Dermis blood vessel endothelial cell (primary cell): ENCODE data around the gene INAFM2. TPM values are rescaled to one million over a fixed set of nuclear protein-coding genes. Genes with fewer than 3 reads are reported as not detected.

Experiments used
- DNase-seq: peaks from one replicate; pipeline ENCODE4 v3.0.0; 2010
- total RNA-seq: library from RNA; depleted of rRNA; stranded (reverse); fragments of >200 nt; gene quantifications from 2 replicates; pipeline ENCODE4 v1.2.3, GENCODE V29; 2014

The INAFM2 gene
- total RNA-seq, 1 donor from 2014 or later: 20.3 TPM

- no peak for DNase-seq
These were observed 16.6 kb upstream of the INAFM2 start for GRCh38 chr15:40306908-40307307.

DNA sequence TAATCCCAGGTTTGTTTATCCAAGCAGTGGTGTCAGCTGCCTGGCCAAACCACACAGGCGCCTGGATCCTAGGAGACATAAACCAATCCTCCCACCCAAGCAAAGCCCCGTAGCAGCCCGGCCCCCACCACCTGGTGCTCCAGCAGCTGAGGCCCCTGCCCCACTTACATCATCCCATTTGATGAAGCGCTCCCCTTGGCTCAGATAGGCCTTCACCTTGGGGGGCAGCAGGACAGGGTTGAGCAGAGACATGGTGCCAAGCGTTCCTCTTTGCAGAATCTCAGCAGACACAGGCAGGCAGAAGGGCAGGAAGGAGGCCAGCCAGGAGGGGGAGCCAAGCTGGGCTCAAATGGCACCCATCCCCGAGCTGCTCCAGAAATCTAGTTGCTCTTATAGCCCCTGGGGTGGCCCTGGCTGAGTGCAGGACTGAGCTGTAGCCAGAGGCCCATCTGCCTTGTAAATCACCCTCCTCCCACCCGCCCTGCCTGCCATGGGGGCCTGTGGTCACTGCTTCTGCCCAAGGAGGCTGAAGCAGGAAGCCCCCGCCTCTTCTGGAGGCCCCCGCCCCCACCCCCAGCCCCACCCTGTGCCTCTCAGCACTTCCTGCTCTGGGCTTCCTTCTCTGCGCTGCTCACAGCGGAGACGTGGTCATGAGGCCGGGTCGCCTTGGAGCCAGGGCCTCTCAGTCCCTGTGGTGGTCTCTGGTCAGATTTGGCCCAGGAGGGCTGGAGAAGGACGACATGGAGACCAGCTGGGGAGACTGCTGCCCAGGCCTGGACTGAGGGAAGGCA is 15.9 kb upstream of the INAFM2 start, which contains the start of gene PLCB2:
Gene PLCB2, minus strand, starts transcription at position 515 of the 791 bp plus-strand sequence. Its CDS starts 263 bp downstream, at position 252.
- no peak for DNase-seq

DNA sequence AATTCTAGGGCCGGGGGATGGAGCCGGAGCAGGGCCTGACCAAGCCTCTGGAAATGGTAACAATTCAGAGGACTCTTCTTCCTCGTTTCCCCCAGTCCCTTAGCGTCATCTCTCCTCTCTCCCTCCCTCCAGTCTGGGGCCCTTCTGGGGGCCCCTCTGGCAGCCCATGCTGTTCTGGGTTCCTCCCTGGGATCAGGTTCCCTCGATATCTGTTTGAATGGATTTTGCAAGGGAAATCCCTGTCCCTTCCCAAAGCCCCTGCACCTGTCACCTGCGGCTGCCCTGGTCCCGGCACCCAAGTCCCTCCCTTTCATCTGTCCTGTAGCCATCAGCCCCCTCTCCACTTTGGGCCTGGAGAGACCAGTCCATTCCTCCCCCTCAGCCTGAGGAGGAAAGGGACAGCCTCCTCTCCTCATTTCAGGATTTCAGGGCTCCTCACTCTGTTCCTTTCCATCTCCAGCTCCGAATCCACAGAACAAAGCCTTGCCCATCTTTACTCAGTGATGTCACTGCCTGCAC is 14.1 kb upstream of the INAFM2 start:
- no peak for DNase-seq

DNA sequence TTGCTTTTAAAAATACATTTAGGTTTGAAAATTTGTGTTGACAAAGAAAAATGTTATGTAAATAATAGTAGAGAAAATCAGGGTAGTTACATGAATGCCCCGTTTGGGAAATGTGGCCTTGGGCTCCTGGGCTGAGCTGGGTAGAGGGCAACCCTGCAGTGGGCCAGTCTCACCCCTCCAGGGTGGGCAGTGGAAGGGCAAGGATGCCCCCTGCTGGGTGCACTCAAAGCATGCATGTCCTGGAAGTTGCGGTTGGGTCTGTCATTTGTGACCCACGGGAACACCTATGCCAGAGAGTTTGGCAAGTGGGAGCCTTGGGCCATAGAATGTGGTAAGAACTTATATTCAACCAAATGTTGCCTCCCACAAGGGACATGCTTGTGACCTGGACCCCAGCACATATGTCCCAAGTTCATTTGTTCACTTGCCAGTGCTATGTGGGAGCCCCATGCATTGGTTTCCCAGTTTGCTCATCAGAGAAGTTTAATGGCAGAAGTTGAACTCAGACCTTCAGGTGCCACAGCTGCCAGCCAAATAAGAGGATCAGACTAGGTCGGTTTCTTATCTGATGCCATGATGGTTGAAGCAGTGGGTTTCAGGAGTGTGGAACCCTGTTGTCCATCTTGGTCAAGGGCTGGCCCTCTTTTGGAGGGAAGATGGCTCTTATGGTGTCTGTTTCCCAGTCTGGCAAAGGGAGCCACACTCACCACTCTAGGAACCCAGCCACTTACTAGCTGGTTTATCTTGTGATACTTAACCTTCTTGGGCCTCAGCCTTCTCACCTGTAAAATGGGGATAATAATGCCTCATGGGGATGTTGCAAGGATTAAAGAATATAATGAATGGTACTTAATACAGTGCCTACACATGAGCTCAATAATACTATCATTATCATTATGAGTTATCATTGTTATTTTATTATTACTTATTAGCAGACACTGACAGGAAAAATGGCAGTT is 13.2 kb upstream of the INAFM2 start:
- peak; percentile 75 for DNase-seq

GRCh38 chr15:40310993-40311392 is 12.5 kb upstream of the INAFM2 start:
- DNase-seq: no peak

GRCh38 chr15:40312370-40313158 is 10.9 kb upstream of the INAFM2 start:
- no peak for DNase-seq

- DNase-seq: peak; percentile 73
These were observed 9.7 kb upstream of the INAFM2 start for GRCh38 chr15:40313531-40314398.

- DNase-seq: peak; percentile 76
These were observed 8.7 kb upstream of the INAFM2 start for GRCh38 chr15:40314723-40315276.

GRCh38 chr15:40316931-40317330 is 6.6 kb upstream of the INAFM2 start:
- no peak for DNase-seq

GRCh38 chr15:40317580-40317979 is 5.9 kb upstream of the INAFM2 start:
- DNase-seq: no peak

DNA sequence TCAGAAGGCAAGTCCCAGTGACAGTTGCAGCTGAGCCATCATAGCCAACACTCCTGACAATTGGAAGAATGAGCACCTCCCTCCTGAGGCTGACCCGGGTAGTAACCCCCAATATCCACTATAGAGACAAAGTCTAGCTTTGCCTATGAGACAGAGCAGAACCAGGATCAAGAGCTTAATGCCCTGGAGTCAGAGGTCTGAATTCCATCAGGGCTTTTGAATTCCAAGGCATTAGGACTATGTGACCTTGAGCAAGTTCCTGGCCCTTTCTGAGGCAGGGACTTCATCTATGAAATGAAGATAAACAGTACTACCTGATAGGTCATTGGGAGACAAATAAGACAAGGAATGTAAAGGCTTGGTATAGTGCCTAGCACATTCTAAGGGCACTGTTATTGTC is 3.1 kb upstream of the INAFM2 start:
- no peak for DNase-seq

- peak; percentile 75 for DNase-seq
These were observed 2.5 kb upstream of the INAFM2 start for GRCh38 chr15:40320931-40321371.

- no peak for DNase-seq
These were observed 807 bp upstream of the INAFM2 start for GRCh38 chr15:40322531-40323238.

DNA sequence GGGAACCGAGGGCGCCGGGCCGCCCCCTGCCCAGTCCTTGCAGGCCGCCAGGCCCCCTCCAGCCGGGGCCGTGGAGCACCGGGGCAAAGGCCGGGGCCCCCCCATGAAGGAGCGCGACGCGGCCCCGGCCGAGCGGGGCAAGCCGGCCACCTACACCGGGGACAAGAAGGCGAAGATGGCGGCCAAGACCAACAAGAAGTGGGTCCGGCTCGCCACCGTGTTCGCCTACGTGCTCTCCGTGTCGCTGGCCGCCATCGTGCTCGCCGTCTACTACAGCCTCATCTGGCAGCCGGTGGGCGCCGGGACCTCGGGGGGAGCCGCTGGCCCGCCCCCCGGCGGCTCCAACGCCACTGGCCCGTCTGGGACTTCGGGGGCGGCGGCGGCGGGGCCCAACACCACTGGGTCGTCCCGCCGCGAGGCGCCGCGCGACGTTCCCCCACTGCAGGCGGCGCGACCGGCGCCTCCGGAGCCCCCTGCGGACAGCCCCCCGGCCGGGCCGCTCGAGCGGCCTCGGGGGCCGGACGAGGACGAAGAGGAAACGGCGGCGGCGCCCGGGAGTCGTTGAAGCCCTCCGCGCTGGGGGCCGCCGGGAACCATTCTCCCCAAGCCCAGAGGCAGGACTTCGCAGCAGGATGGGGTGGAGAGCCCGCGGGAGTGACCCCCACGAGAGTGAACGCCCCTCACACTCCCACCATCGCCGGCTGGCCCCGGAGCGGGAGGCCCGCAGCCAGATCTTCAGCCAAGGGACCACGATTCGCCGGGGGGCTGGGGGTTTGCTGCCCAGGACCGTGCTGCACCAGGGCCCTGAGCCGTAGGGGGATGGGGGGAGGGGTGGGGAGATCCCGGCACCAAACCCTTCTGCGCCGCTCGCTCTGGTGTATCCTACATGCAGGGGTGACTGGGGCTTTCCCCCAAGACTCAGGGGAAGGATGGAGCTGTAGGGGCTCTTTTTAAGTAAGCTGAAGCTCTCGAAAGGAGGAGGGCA is 753 bp downstream of the INAFM2 start:
- peak; percentile 48 for DNase-seq

GRCh38 chr15:40325188-40325587 is 1.7 kb downstream of the INAFM2 start:
- DNase-seq: peak; percentile 58

DNA sequence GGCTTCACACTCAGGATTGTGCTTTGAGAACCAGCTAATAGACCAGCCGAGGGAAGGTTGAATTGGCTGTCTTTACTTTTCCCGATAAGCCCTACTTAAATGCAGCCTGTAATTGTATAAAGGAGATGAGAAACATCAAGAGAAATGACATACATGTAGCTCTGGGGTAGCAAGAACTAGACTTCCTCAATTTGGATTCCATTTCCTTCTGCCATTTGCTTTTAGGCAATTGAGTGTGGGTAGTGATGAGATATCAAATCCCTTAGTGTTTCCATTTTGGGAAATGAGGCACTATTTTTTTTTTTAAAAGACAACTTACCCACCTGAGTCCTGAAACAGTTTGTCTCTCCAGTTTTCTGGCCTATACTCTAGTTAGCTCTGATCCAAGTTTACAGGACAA is 2.2 kb downstream of the INAFM2 start:
- DNase-seq: no peak

DNA sequence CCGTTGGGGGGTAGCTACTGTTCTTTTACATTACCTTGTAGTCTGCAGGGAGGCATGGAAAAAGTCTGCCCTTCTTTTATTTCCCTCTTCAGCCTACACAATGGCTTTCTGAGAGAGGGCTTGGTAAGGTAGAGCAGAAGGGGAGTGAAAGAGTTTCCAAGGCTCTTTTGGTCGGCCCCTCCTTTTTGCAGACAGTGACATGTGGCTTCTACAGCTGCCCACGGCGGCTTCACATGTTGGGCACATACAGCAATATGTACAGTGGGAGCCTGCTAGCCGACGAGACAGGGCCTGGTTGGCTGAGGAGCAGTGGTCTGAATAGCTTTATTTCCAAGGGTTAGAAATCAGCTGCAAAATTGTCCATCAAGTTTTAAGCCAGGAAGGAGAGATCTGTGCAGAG is 4.0 kb downstream of the INAFM2 start:
- DNase-seq: no peak

- DNase-seq: peak; percentile 57
These were observed 4.7 kb downstream of the INAFM2 start for GRCh38 chr15:40328176-40328575.

GRCh38 chr15:40328751-40329150 is 5.3 kb downstream of the INAFM2 start:
- no peak for DNase-seq
